ENCODE data around the gene UBQLN1. TPM values are rescaled to one million over a fixed set of nuclear protein-coding genes. Genes with fewer than 3 reads are reported as not detected.

The UBQLN1 gene
- total RNA-seq, 1 experiment from 2014 or later, result 111 TPM

GRCh38 chr9:83721509-83721908 is 13.8 kb upstream of the UBQLN1 start:
- no peaks in the 10 kb centered on the region for H4K20me1 ChIP-seq (ENCODE audit: control insufficient read depth, insufficient read depth, insufficient read length)
- H3K4ac ChIP-seq (ENCODE audit: low read depth, low read length), result no peak overlapping the region
- no peak overlapping the region for H4K5ac ChIP-seq (ENCODE audit: insufficient read length, low read depth, low read length)
- H2BK5ac ChIP-seq (ENCODE audit: insufficient read length, low read length), result no peak overlapping the region
- H3K79me2 ChIP-seq (ENCODE audit: insufficient read depth, low read length), result no peaks in the 10 kb centered on the region
- TF ChIP-seq, protein P1, sequence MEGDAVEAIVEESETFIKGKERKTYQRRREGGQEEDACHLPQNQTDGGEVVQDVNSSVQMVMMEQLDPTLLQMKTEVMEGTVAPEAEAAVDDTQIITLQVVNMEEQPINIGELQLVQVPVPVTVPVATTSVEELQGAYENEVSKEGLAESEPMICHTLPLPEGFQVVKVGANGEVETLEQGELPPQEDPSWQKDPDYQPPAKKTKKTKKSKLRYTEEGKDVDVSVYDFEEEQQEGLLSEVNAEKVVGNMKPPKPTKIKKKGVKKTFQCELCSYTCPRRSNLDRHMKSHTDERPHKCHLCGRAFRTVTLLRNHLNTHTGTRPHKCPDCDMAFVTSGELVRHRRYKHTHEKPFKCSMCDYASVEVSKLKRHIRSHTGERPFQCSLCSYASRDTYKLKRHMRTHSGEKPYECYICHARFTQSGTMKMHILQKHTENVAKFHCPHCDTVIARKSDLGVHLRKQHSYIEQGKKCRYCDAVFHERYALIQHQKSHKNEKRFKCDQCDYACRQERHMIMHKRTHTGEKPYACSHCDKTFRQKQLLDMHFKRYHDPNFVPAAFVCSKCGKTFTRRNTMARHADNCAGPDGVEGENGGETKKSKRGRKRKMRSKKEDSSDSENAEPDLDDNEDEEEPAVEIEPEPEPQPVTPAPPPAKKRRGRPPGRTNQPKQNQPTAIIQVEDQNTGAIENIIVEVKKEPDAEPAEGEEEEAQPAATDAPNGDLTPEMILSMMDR (conservative IDR thresholded peaks at IDR 0.05), result no peak
- H3K36me3 Mint-ChIP-seq (ENCODE audit: insufficient read depth in 1 of 3, low read depth in 3 of 3), result 0 out of 7 replicates have a peak, but pooled peaks cover 0 to 2% (median 0%) of the 10 kb centered on the region in 3 experiments
- no peak overlapping the region for H3K56ac ChIP-seq (ENCODE audit: insufficient read length, low read depth, low read length)
- H3T11ph ChIP-seq (ENCODE audit: low read length), result no peak overlapping the region
- no peak overlapping the region for H3K27ac ChIP-seq (ENCODE audit: insufficient read length, low read depth, low read length)
- H2BK20ac ChIP-seq (ENCODE audit: low read depth, low read length, poor library complexity, severe bottlenecking), result no peak overlapping the region
- H3K4me3 Mint-ChIP-seq, result no peak overlapping the region
- H2BK15ac ChIP-seq (ENCODE audit: low read depth, low read length), result no peak overlapping the region
- H3K18ac ChIP-seq (ENCODE audit: insufficient read length, low read depth, low read length), result no peak overlapping the region
- H3K9me3 Mint-ChIP-seq, result peaks cover 6% of the 10 kb centered on the region in 2 experiments; a peak in 3 of 5 replicates
- H3K14ac ChIP-seq (ENCODE audit: insufficient read depth, low read length), result no peak overlapping the region
- H3K4me2 ChIP-seq (ENCODE audit: insufficient read depth, insufficient read length, low read length), result no peak overlapping the region
- no peak overlapping the region for H3K9ac ChIP-seq (ENCODE audit: extremely low read depth, insufficient read length, low read length)
- H3K9me3 ChIP-seq (ENCODE audit: control insufficient read depth, low read depth, low read length), result no peaks in the 10 kb centered on the region
- no peak overlapping the region for H4K91ac ChIP-seq (ENCODE audit: insufficient read length, low read depth, low read length)
- H2AK5ac ChIP-seq (ENCODE audit: insufficient read length, low read length), result no peak overlapping the region
- no peaks in the 10 kb centered on the region for H3K79me1 ChIP-seq (ENCODE audit: insufficient read depth, low read depth, low read length, poor library complexity, severe bottlenecking)
- no peaks in the 10 kb centered on the region for H3K23me2 ChIP-seq (ENCODE audit: insufficient read length, low read depth, low read length, poor library complexity, severe bottlenecking)
- peak overlapping the region in 1 of 3 experiments; percentile 31; a peak in 1 of 7 replicates for H3K27ac Mint-ChIP-seq
- H3K4me1 Mint-ChIP-seq, result no peaks in the 10 kb centered on the region
- H3K27me3 ChIP-seq (ENCODE audit: insufficient read depth, low read length), result no peaks in the 10 kb centered on the region
- H2AFZ ChIP-seq (ENCODE audit: low read length), result no peak overlapping the region
- DNase-seq, result no peak
- no peaks in the 10 kb centered on the region for H3K4me1 ChIP-seq (ENCODE audit: insufficient read depth, low read length)
- no peak overlapping the region for H2BK120ac ChIP-seq (ENCODE audit: low read depth, low read length, poor library complexity, severe bottlenecking)
- H3K27me3 Mint-ChIP-seq (ENCODE audit: low read depth), result no peaks in the 10 kb centered on the region; the same call in 1 of the 2 replicates
- H4K8ac ChIP-seq (replicated peaks; ENCODE audit: insufficient read length, low read depth, low read length), result peak overlapping the region; percentile 75
- H2BK12ac ChIP-seq (ENCODE audit: insufficient read length, low read depth, low read length), result no peak overlapping the region
- H3K23ac ChIP-seq (ENCODE audit: insufficient read length, low read depth, low read length), result no peak overlapping the region

Data from H9 (cell line).